HG02610 (cell line): Measurements from ENCODE around the gene MRPL27.
"Not testable (repeated sequence)": the region's sequence is repeated elsewhere in the genome, so short reads cannot be mapped to it uniquely, and the experiment has no call there.

Experiments
- ATAC-seq: cut with Tn5 transposase; IDR thresholded peaks from one replicate; pipeline ENCODE4 v1.9.1; 2021; ENCODE audit warnings: mild to moderate bottlenecking, moderate library complexity; ENCODE audit not compliant: unreplicated experiment

MRPL27 gene

GRCh38 chr17:50347117-50347893, 25.7 kb downstream of the MRPL27 start:
- no peak for ATAC-seq

- peak; percentile 55 for ATAC-seq
Measured at GRCh38 chr17:50346313-50347116, 26.5 kb downstream of the MRPL27 start.

GRCh38 chr17:50345432-50346312, 27.3 kb downstream of the MRPL27 start, which contains the start of gene XYLT2:
Gene XYLT2 (plus strand): TSS chr17:50346126. CDS start chr17:50346141, 15 bp downstream.
- ATAC-seq = peak; percentile 80

- no peak for ATAC-seq
Measured at GRCh38 chr17:50344731-50345365, 28.1 kb downstream of the MRPL27 start.

GRCh38 chr17:50339381-50339780, 33.6 kb downstream of the MRPL27 start:
- ATAC-seq = no peak

GRCh38 chr17:50338645-50339044, 34.3 kb downstream of the MRPL27 start:
- ATAC-seq = no peak

GRCh38 chr17:50337956-50338355, 35.0 kb downstream of the MRPL27 start:
- ATAC-seq = no peak

- not testable (repeated sequence) for ATAC-seq
Measured at GRCh38 chr17:50333291-50334057, 39.5 kb downstream of the MRPL27 start.

GRCh38 chr17:50332196-50332595, 40.8 kb downstream of the MRPL27 start:
- ATAC-seq = no peak

GRCh38 chr17:50331085-50331791, 41.7 kb downstream of the MRPL27 start:
- ATAC-seq = peak; percentile 40

- no peak for ATAC-seq
Measured at GRCh38 chr17:50330151-50330775, 42.7 kb downstream of the MRPL27 start.

- no peak for ATAC-seq
Measured at GRCh38 chr17:50329716-50330115, 43.3 kb downstream of the MRPL27 start.

- no peak for ATAC-seq
Measured at GRCh38 chr17:50328363-50329325, 44.3 kb downstream of the MRPL27 start.

GRCh38 chr17:50326831-50327364, 46.1 kb downstream of the MRPL27 start:
- ATAC-seq = peak; percentile 42

- ATAC-seq = no peak
Measured at GRCh38 chr17:50325906-50326305, 47.1 kb downstream of the MRPL27 start.

- no peak for ATAC-seq
Measured at GRCh38 chr17:50323060-50323459, 49.9 kb downstream of the MRPL27 start.

GRCh38 chr17:50322271-50322670, 50.7 kb downstream of the MRPL27 start:
- no peak for ATAC-seq
